Stimulated activated CD4-positive, alpha-beta T cell treated with anti-CD3 and anti-CD28 coated beads, Interleukin-12 subunit alpha, Interleukin-12 subunit beta, amount 100 ng/mL, for 48 hours (primary cell): ENCODE results near the gene TSPEAR.
"Not testable (repeated sequence)": the region's sequence is repeated elsewhere in the genome, so short reads cannot be mapped to it uniquely, and the experiment has no call there.

Experiments
- DNase-seq, 3 donors: peaks; one replicate each; pipeline ENCODE4 v3.0.0-alpha.2; 2020; ENCODE audit warnings: low read depth in 2 of 3, low spot score in 1 of 3

The TSPEAR gene

GRCh38 chr21:44703731-44704635 is 7.4 kb downstream of the TSPEAR start:
- DNase-seq = no peak

DNA sequence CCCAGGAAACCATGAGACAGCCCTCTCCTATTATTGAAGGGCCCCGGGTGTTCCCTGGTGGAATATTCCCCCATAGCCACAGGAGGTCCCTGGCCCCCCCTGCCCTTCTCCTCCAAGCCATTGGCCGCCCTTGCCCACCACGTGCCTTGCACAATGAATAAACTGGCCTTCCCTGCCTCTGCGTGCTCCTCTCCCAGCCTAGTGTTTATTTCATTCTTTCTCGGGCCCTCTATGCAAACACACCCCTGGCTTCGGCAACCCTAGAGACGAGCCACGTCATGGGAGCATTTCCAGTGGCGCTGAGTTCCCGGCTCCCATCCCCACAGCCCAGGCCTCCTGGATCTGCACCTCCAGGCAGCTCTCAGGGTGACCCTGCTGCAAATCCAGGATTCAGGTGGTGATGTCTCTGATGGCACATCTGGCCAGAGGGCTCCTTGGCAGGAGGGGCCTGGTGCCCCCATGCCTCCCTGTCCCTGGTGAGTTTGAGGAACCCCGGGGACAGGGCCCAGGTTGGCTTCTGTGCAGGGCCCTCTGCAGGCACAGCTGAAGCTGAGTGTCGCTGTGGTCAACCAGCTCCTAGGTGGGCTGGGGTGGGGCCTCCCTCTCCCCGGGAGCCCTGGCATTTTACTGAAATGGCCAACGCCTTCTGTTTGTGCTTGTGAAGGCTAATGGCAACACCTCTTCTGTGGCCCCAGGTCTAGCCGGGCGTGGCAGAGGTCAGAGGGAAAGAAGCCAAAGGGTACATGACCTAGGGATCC is 8.2 kb downstream of the TSPEAR start:
- DNase-seq = no peak

DNA sequence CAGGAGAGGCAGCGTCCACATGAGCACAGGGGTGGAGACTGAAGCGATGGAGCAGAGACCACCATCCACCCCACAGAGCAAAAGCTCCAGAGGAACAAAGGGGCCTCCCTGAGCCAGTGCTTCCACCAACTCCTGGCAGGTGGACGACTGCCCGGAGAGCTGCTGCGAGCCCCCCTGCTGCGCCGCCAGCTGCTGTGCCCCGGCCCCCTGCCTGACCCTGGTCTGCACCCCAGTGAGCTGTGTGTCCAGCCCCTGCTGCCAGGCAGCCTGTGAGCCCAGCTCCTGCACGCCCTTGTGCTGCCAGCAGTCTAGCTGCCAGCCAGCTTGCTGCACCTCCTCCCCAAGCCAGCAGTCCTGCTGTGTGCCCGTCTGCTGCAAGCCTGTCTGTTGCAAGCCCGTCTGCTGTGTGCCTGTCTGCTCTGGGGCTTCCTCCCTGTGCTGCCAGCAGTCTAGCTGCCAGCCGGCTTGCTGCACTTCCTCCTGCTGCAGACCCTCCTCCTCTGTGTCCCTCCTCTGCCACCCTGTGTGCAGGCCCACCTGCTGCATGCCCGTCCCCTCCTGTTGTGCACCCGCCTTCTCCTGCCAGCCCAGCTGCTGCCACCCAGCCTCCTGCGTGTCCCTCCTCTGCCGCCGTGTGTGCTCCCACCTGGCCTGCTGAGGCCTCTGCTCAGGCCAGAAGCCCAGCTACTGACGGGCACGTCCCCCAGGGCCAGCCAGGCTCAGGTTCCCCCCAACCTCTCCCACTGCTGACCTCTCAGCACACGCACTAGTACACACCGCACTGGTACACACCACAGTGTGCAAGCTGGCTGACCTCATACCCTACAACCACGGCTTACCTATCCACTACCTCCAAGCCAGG is 9.0 kb downstream of the TSPEAR start:
- DNase-seq = no peak

GRCh38 chr21:44701541-44701940 is 9.8 kb downstream of the TSPEAR start:
- DNase-seq = no peak

DNA sequence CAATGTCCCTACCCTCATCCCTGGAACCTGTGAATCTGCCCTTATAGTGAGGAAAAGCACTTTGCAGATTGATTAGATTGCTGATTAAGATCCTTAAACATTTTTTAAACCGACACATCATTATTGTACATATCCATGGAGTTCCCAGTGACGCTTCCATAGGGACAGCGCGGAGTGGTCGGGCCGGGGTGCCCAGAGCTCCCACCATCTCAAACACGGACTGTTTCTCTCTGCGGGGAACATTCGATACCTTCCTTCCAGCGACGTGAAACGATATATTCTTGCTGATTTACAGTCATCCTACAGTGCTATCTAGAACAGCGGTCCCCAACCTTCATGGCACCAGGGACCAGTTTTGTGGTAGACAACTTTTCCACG is 10.4 kb downstream of the TSPEAR start:
- DNase-seq = no peak

GRCh38 chr21:44700101-44701022 is 11.0 kb downstream of the TSPEAR start:
- no peak for DNase-seq

DNA sequence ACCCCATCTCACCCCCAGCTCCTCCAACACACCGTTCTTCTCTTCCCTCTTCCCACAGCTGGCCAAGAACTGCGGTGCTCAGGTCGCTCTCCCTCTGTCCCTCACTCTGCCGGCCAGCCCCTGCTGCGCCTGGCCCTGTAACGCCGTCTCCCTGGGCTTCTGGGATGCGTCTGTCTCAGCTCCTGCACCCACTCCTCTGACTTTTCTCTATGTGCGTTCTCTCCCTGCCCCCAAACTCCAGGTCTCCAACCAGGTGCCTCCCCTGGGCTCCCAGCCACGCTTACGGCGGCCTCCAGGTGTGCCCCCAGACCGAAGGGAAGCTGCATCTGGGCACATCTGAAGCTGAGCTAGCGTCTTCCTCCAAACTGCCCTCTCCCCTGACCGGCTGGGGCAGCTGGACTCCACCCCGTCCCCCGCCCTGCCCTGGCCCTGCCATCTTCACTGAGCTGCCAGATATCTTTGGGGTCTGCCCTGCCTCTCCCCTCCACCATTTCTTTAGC is 11.8 kb downstream of the TSPEAR start:
- no peak for DNase-seq

DNA sequence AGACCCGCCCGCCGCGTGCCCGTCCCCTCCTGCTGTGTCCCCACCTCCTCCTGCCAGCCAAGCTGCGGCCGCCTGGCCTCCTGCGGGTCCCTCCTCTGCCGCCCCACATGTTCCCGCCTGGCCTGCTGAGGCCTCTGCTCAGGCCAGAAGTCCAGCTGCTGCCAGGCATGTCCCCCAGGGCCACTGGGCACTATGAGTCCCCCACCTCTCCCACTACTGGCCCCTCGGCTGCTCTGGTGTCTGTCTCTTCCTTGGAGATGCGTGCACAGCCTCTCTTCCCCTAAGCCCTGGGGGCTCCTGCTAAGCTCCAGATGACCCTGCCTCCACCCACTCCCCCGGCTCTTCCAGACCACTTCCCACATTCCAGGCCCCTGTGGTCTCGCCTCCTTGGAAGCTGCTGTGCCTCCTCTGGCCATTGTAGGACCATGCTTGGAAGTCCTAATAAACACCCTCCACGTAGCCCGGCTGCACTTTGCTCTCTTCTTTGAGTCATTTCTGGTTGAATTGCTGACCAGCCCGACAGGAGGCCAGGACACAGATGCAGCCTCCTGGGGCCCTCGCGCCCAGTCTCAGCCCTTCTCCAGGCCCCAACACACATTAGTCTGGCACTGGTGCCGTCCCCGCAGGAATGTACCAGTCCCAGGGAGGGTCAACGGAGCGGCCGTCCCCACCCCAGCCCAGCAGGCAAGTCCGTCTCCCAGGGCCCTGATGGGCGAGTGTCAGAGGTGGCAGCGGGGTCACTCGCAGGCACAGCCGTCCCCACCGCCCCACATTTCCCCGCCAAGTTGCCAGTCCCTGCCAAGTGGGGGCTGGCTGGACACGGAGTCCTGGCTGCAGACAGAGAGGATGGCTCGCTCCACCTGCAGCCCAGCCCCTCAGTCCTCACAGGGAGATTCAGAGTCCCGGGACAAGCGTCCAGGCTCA is 13.3 kb downstream of the TSPEAR start:
- DNase-seq = no peak

GRCh38 chr21:44697172-44697810 is 14.1 kb downstream of the TSPEAR start, which contains the start of gene KRTAP10-12:
Gene KRTAP10-12, plus strand, starts transcription at chr21:44697172. Its CDS starts 30 bp downstream, at chr21:44697202.
- not testable (repeated sequence) for DNase-seq

DNA sequence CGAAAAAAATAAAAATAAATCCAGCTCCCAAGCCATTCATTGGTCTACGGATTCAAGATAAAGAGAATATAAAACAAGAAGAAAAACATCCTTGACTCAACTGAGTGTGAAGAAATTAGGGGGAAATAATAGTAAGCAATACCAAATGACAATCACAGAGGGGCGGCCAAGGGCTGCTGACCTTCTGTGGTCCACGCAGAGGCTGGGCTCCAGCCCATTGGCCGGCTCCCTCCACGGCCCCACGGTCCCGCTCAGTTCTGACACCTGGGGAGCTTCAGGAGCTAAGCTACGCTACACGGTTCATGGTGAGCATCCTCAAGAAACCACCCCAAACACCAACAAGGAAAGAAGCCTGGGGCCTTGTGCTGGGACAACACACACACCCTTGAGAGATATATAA is 14.8 kb downstream of the TSPEAR start:
- DNase-seq = no peak

- no peak for DNase-seq
These were observed 15.7 kb downstream of the TSPEAR start for GRCh38 chr21:44695641-44696040.

- DNase-seq = no peak
These were observed 16.2 kb downstream of the TSPEAR start for GRCh38 chr21:44695184-44695583.

GRCh38 chr21:44694776-44695175 is 16.6 kb downstream of the TSPEAR start:
- no peak for DNase-seq

DNA sequence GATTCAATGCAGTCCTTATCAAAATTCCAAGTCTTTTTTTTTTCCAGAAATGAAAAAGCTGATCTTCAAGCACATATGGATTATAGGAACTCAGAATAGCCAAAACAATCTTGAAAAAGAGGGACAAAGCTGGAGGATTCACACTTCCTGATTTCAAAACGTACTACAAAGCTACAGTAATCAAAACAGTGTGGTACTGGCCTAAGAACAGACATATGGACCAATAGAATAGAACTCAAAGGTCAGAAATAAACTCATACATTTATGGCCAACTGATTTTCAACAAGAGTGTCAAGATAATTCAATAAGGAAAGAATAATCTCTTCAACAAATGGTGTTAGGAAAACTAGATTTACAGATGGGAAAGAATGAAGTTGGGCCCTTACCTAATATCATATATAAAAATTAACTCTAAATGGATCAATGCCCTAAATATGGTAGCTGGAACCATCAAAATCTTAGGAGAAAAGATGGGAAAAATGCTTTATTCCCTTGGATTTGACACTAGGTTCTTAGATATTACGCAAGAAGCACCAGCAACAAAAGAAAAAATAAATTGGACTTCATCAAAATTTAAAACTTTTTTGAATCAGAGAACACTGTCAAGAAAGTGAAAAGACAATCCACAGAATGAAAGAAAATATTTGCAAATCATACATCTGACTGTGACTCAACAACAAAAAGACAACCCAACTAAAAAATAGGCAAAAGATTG is 18.4 kb downstream of the TSPEAR start:
- DNase-seq = no peak

- no peak for DNase-seq
These were observed 19.7 kb downstream of the TSPEAR start for GRCh38 chr21:44691686-44692085.

DNA sequence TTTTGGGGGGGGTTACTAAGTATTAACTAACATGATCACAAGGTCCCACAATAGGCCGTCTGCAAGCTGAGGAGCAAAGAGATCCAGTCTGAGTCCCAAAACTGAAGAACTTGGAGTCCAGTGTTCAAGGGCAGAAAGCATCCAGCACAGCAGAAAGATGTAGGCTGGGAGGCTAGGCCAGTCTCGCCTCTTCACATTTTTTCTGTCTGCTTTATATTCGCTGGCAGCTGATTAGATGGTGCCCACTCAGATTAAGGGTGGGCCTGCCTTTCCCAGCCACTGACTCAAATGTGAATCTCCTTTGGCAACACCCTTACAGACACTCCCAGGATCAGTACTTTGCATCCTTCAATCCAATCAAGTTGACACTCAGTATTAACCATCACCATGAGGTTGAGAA is 21.6 kb downstream of the TSPEAR start:
- not testable (repeated sequence) for DNase-seq

GRCh38 chr21:44687671-44688070 is 23.7 kb downstream of the TSPEAR start:
- no peak for DNase-seq
